ENCODE measurements around the gene PLAAT3.
"Not testable (repeated sequence)": the region's sequence is repeated elsewhere in the genome, so short reads cannot be mapped to it uniquely, and the experiment has no call there.

PLAAT3 gene

GRCh38 chr11:63532117-63532516 lies 82.1 kb downstream of the PLAAT3 start:
- Mint-ChIP-seq H3K36me3 (ENCODE audit: low read depth) (no peaks in the 10 kb centered on the region), H3K4me3 (no peak overlapping the region), H3K27ac (no peak overlapping the region), H3K4me1 (ENCODE audit: low read depth) (peaks cover 25% of the 10 kb centered on the region), H3K27me3 (peaks cover 29% of the 10 kb centered on the region), H3K9me3 (no peaks in the 10 kb centered on the region)
- intact Hi-C loops (cut with micrococcal nuclease), result no loop called here

DNA sequence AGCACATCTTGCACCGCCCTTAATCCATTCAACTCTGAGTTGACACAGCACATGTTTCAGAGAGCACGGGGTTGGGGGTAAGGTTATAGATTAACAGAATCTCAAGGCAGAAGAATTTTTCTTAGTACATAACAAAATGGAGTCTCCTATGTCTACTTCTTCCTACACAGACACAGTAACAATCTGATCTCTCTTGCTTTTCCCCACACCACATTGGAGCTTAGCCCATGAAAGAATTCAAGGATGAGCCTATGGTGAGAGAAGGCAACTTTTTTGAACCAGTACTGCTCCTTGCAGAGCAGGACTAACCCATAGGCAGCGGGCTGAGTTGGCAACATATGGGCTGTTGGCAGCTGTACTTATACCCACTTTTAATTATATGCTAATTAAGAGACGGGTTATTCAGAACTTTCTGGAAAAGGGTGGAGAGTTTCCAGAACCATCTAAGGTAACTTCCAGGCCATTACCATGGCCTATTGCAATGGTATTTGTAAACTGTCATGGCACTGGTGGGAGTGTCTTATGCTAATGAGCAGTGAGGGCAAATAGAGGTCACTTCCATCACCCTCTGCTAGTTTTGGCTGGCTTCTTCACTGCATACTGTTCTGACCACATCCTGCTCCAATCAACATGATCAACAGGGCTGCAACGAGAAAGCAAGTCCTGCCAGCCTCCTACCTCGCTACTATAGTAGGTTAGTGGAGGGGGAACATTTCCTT lies 83.0 kb downstream of the PLAAT3 start:
- H3K4me3 Mint-ChIP-seq; H3K27ac Mint-ChIP-seq; H3K9me3 Mint-ChIP-seq; intact Hi-C loops (cut with micrococcal nuclease); H3K36me3 Mint-ChIP-seq (ENCODE audit: low read depth): not testable (repeated sequence)
- Mint-ChIP-seq H3K4me1 (ENCODE audit: low read depth) (peaks cover 16% of the 10 kb centered on the region), H3K27me3 (peaks cover 29% of the 10 kb centered on the region)

DNA sequence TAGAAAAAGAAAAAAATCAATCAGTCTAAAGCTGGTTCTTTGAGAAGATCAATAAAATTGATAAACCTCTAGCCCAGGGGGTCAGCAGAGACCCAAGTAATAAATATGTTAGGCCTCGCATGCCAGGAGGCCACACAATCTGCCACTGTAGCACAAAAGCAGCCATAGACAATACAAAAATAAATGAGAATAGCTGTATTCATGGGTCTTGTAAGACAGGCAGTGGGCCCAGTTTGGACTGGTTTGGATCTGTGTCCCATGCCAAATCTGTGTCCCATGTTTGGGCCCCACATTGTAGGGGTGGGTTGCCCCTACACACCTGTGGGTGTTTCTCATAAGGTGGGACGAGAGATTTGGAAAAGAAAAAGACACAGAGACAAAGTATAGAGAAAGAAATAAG lies 84.2 kb downstream of the PLAAT3 start:
- peaks cover 10% of the 10 kb centered on the region for H3K4me1 Mint-ChIP-seq (ENCODE audit: low read depth)
- no peaks in the 10 kb centered on the region for H3K9me3 Mint-ChIP-seq
- intact Hi-C loops (cut with micrococcal nuclease), result no loop called here
- no peak overlapping the region for H3K27ac Mint-ChIP-seq
- no peak overlapping the region for H3K4me3 Mint-ChIP-seq
- peaks cover 29% of the 10 kb centered on the region for H3K27me3 Mint-ChIP-seq
- H3K36me3 Mint-ChIP-seq (ENCODE audit: low read depth), result no peaks in the 10 kb centered on the region

DNA sequence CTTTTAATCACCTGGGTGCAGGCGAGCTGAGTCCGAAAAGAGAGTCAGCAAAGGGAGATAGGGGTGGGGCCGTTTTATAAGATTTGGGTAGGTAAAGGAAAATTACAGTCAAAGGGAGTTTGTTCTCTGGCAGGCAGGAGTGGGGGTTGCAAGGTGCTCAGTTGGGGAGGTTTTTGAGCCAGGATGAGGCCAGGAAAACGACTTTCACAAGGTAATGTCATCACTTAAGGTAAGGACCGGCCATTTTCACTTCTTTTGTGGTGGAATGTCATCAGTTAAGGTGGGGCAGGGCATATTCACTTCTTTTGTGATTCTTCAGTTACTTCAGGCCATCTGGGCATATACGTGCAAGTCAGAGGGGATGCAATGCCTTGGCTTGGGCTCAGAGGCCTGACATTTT lies 84.9 kb downstream of the PLAAT3 start:
- peaks cover 29% of the 10 kb centered on the region for H3K27me3 Mint-ChIP-seq
- intact Hi-C loops (cut with micrococcal nuclease); H3K27ac Mint-ChIP-seq; H3K4me1 Mint-ChIP-seq (ENCODE audit: low read depth); H3K9me3 Mint-ChIP-seq; H3K4me3 Mint-ChIP-seq; H3K36me3 Mint-ChIP-seq (ENCODE audit: low read depth): not testable (repeated sequence)

DNA sequence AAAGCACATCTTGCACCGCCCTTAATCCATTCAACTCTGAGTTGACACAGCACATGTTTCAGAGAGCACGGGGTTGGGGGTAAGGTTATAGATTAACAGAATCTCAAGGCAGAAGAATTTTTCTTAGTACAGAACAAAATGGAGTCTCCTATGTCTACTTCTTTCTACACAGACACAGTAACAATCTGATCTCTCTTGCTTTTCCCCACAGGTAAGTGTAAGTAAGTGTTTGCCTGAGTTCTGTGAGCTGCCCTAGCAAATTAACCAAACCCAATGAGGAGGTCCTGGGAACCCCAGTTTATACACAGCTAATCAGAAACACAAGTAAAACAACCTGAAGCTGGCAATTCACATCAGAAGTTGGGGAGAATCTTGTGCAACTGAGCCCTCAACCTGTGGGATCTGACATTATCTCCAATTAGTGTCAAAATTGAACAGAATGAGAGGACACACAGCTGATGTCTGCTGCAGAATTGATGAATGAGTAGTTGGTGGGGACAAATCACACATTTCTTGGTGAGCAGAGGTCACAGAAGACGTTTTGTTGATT lies 85.4 kb downstream of the PLAAT3 start:
- H3K27me3 Mint-ChIP-seq, result peaks cover 29% of the 10 kb centered on the region
- H3K36me3 Mint-ChIP-seq (ENCODE audit: low read depth); intact Hi-C loops (cut with micrococcal nuclease); H3K4me1 Mint-ChIP-seq (ENCODE audit: low read depth); H3K4me3 Mint-ChIP-seq; H3K27ac Mint-ChIP-seq; H3K9me3 Mint-ChIP-seq: not testable (repeated sequence)

- intact Hi-C loops (cut with micrococcal nuclease); H3K36me3 Mint-ChIP-seq (ENCODE audit: low read depth); H3K9me3 Mint-ChIP-seq; H3K4me3 Mint-ChIP-seq; H3K4me1 Mint-ChIP-seq (ENCODE audit: low read depth); H3K27ac Mint-ChIP-seq: not testable (repeated sequence)
- H3K27me3 Mint-ChIP-seq, result peaks cover 24% of the 10 kb centered on the region
Measured at GRCh38 chr11:63528156-63528555, 86.1 kb downstream of the PLAAT3 start.

- peaks cover 10% of the 10 kb centered on the region for H3K4me1 Mint-ChIP-seq (ENCODE audit: low read depth)
- H3K9me3 Mint-ChIP-seq, result no peaks in the 10 kb centered on the region
- intact Hi-C loops (cut with micrococcal nuclease), result no loop called here
- H3K27ac Mint-ChIP-seq, result no peak overlapping the region
- H3K36me3 Mint-ChIP-seq (ENCODE audit: low read depth), result no peaks in the 10 kb centered on the region
- peaks cover 23% of the 10 kb centered on the region for H3K27me3 Mint-ChIP-seq
- H3K4me3 Mint-ChIP-seq, result no peak overlapping the region
Measured at GRCh38 chr11:63527667-63528066, 86.6 kb downstream of the PLAAT3 start.

Measured in dendritic cell treated with granulocyte-macrophage colony-stimulating factor and Interleukin-4, amounts not matched to agents 40 ng/mL and 50 ng/mL, for 4 days (primary cell).